ENCODE data around the gene JAG1.

Gene JAG1

GRCh38 chr20:10647471-10647870 is 26.3 kb downstream of the JAG1 start:
- no peak for DNase-seq (ENCODE audit: extremely low read depth, low read depth)
- TF ChIP-seq CTCF (IDR thresholded peaks at IDR 0.05; ENCODE audit: low read depth, low read length) = peak; percentile 23; the same call in 1 of the 2 replicates

GRCh38 chr20:10646886-10647420 is 26.8 kb downstream of the JAG1 start:
- TF ChIP-seq CTCF (IDR thresholded peaks at IDR 0.05; ENCODE audit: low read depth, low read length) = no peak

GRCh38 chr20:10646006-10646405 is 27.8 kb downstream of the JAG1 start:
- DNase-seq (ENCODE audit: extremely low read depth, low read depth) = no peak
- no peak for TF ChIP-seq CTCF (IDR thresholded peaks at IDR 0.05; ENCODE audit: low read depth, low read length)

More at GRCh38 chr20:10646886-10647420, 26.8 kb downstream of the JAG1 start:
- DNase-seq (ENCODE audit: extremely low read depth, low read depth) = no peak

GRCh38 chr20:10645205-10645570 is 28.6 kb downstream of the JAG1 start:
- no peak for TF ChIP-seq CTCF (IDR thresholded peaks at IDR 0.05; ENCODE audit: low read depth, low read length)
- DNase-seq (ENCODE audit: extremely low read depth, low read depth) = no peak

- TF ChIP-seq CTCF (IDR thresholded peaks at IDR 0.05; ENCODE audit: low read depth, low read length) = no peak
These were observed 29.2 kb downstream of the JAG1 start for GRCh38 chr20:10644458-10645204.

GRCh38 chr20:10643560-10643873 is 30.3 kb downstream of the JAG1 start:
- no peak for TF ChIP-seq CTCF (IDR thresholded peaks at IDR 0.05; ENCODE audit: low read depth, low read length)
- DNase-seq (ENCODE audit: extremely low read depth, low read depth) = no peak

More at GRCh38 chr20:10644458-10645204, 29.2 kb downstream of the JAG1 start:
- no peak for DNase-seq (ENCODE audit: extremely low read depth, low read depth)

GRCh38 chr20:10642856-10643559 is 30.8 kb downstream of the JAG1 start:
- no peak for TF ChIP-seq CTCF (IDR thresholded peaks at IDR 0.05; ENCODE audit: low read depth, low read length)
- no peak for DNase-seq (ENCODE audit: extremely low read depth, low read depth)
